SU-DHL-6 (cell line): ENCODE measurements around the gene HECW1.

Experiments
- CTCF ChIP-seq: fragments of 200-600 bp; sonication (generic); IDR thresholded peaks from one replicate; pipeline ENCODE4 v1.5.1; 2017; ENCODE audit warnings: antibody characterized with exemption, mild to moderate bottlenecking, low read length, moderate library complexity; ENCODE audit not compliant: insufficient read depth, poor library complexity, severe bottlenecking
- EZH2phosphoT487 ChIP-seq: fragments of 200-600 bp; sonication (generic), shearing (Covaris generic); conservative IDR thresholded peaks from 2 replicates; pipeline ENCODE4 v1.6.1; 2018; ENCODE audit warnings: mild to moderate bottlenecking, antibody characterized with exemption, low read length, moderate library complexity, mixed read lengths

- TF ChIP-seq CTCF (no peak), EZH2phosphoT487 (no peak)
These were observed 356.6 kb downstream of the HECW1 start for GRCh38 chr7:43469051-43469450.
